ENCODE results near the gene RASA1. TPM values are rescaled to one million over a fixed set of nuclear protein-coding genes. Genes with fewer than 3 reads are reported as not detected.

RASA1 gene
- total RNA-seq, 2 donors from 2014 or later, result 34.8 to 37.0 TPM

- DNase-seq (ENCODE audit: low spot score), result no peak
- TF ChIP-seq CTCF (IDR thresholded peaks at IDR 0.05), result no peak
These were observed 80.2 kb downstream of the RASA1 start for GRCh38 chr5:87347841-87348240.

GRCh38 chr5:87354496-87354895 is 86.8 kb downstream of the RASA1 start:
- Histone ChIP-seq H3K36me3 (no peaks in the 10 kb centered on the region), H3K27ac (no peak overlapping the region), H3K9me3 (no peaks in the 10 kb centered on the region), H3K4me3 (no peak overlapping the region), H3K27me3 (replicated peaks; ENCODE audit: insufficient read depth) (no peaks in the 10 kb centered on the region), H3K4me1 (ENCODE audit: control insufficient read depth in 1 of 2, low read depth in 2 of 2) (no peaks in the 10 kb centered on the region)
- no peak for DNase-seq (ENCODE audit: low spot score)
- ATAC-seq (ENCODE audit: insufficient number of reproducible peaks, low FRiP score, low read depth), result no peak
- no peak for TF ChIP-seq CTCF (IDR thresholded peaks at IDR 0.05)

More at GRCh38 chr5:87347841-87348240, 80.2 kb downstream of the RASA1 start:
- no peaks in the 10 kb centered on the region for H3K27me3 ChIP-seq (replicated peaks; ENCODE audit: insufficient read depth)
- no peak for ATAC-seq (ENCODE audit: insufficient number of reproducible peaks, low FRiP score, low read depth)
- H3K4me1 ChIP-seq (ENCODE audit: control insufficient read depth in 1 of 2, low read depth in 2 of 2), result peaks cover 10% of the 10 kb centered on the region in 2 donors
- H3K36me3 ChIP-seq, result no peaks in the 10 kb centered on the region
- H3K27ac ChIP-seq, result no peak overlapping the region
- H3K9me3 ChIP-seq, result no peaks in the 10 kb centered on the region
- no peak overlapping the region for H3K4me3 ChIP-seq

DNA sequence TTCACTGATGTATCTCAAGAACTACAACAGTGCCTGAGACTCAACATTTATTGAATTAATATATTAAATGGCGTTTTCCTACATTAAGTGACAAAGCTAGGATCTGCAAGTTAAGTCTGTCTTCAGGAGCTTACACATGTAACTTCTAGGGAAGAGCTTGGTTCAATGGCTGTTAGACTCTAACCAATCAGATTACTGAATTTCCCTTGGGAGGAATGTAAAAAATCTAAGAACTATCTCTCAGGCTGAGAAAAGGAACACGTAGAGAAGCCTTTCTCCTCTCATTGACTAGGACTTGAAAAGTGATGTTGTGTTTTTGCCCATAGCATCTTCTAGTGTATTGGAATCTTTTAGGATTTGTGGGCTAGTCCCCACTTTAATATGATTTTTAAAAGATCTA is 91.4 kb downstream of the RASA1 start:
- Histone ChIP-seq H3K4me1 (ENCODE audit: control insufficient read depth in 1 of 2, low read depth in 2 of 2) (no peaks in the 10 kb centered on the region), H3K27me3 (replicated peaks; ENCODE audit: insufficient read depth) (no peaks in the 10 kb centered on the region), H3K36me3 (no peaks in the 10 kb centered on the region), H3K4me3 (no peak overlapping the region), H3K27ac (no peak overlapping the region), H3K9me3 (no peaks in the 10 kb centered on the region)
- TF ChIP-seq CTCF (IDR thresholded peaks at IDR 0.05), result no peak
- DNase-seq (ENCODE audit: low spot score), result no peak
- no peak for ATAC-seq (ENCODE audit: insufficient number of reproducible peaks, low FRiP score, low read depth)

- no peaks in the 10 kb centered on the region for H3K36me3 ChIP-seq
These were observed 92.4 kb downstream of the RASA1 start for GRCh38 chr5:87360132-87360531.

DNA sequence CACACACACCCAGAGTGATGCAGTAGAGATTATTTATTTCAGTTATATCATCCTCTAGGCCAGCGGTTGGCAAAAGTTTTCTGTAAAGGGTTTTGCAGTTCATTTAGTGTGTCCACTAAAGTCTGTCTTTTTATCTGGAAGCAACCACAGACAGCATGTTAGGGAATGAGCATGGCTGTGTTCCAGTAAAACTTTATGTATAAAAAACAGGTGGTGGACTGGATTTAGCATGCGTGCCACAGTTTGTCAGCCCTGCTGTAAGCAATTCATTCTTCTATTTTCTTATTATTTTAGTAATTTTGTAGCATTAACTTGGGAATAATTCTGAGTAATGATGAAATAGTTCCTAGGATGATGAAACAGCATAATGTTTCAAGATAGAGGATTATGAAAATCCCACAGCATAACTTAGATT is 93.4 kb downstream of the RASA1 start:
- TF ChIP-seq CTCF (IDR thresholded peaks at IDR 0.05), result no peak
- Histone ChIP-seq H3K4me3 (no peak overlapping the region), H3K36me3 (no peaks in the 10 kb centered on the region), H3K4me1 (ENCODE audit: control insufficient read depth in 1 of 2, low read depth in 2 of 2) (no peaks in the 10 kb centered on the region), H3K9me3 (no peaks in the 10 kb centered on the region), H3K27me3 (replicated peaks; ENCODE audit: insufficient read depth) (no peaks in the 10 kb centered on the region), H3K27ac (no peak overlapping the region)
- ATAC-seq (ENCODE audit: insufficient number of reproducible peaks, low FRiP score, low read depth), result no peak
- no peak for DNase-seq (ENCODE audit: low spot score)

More at GRCh38 chr5:87360132-87360531, 92.4 kb downstream of the RASA1 start:
- no peak for TF ChIP-seq CTCF (IDR thresholded peaks at IDR 0.05)
- no peaks in the 10 kb centered on the region for H3K9me3 ChIP-seq
- no peaks in the 10 kb centered on the region for H3K4me1 ChIP-seq (ENCODE audit: control insufficient read depth in 1 of 2, low read depth in 2 of 2)
- H3K27me3 ChIP-seq (replicated peaks; ENCODE audit: insufficient read depth), result no peaks in the 10 kb centered on the region
- no peak for DNase-seq (ENCODE audit: low spot score)
- no peak overlapping the region for H3K4me3 ChIP-seq
- ATAC-seq (ENCODE audit: insufficient number of reproducible peaks, low FRiP score, low read depth), result no peak
- no peak overlapping the region for H3K27ac ChIP-seq
